Psoas muscle (tissue), 8 donors: Measurements from ENCODE around the gene PIK3AP1. TPM values are rescaled to one million over a fixed set of nuclear protein-coding genes. Genes with fewer than 3 reads are reported as not detected.

ENCODE experiments used
- ATAC-seq, 4 donors: fragments of 200-7000 bp; cut with Tn5 transposase; one replicate each; pipeline ENCODE4 v1.9.1; 2020; ENCODE audit warnings: moderate library complexity in 3 of 4, mild to moderate bottlenecking in 2 of 4
- DNase-seq, 2 donors: peaks; one replicate each; pipeline ENCODE4 v3.0.0-alpha.2; 2020
- H3K27ac ChIP-seq: fragments of 200-600 bp; one replicate; pipeline ENCODE4 v1.8.0; 2022
- H3K27me3 ChIP-seq, 3 donors: fragments of 200-600 bp in 1 of 3; one replicate each; pipeline versions ENCODE4 v1.6.1 to v1.8.0; 2013 to 2022; ENCODE audit warnings: low read length in 2 of 3, mild to moderate bottlenecking in 2 of 3, moderate library complexity in 1 of 3; ENCODE audit not compliant: insufficient read depth in 3 of 3
- H3K36me3 ChIP-seq, 2 donors: fragments of 200-600 bp in 1 of 2; one replicate each; pipeline versions ENCODE4 v1.6.1 to v1.8.0; 2013 to 2022; ENCODE audit warnings: low read depth in 1 of 2, mild to moderate bottlenecking in 1 of 2, moderate library complexity in 1 of 2; ENCODE audit not compliant: insufficient read depth in 1 of 2
- H3K4me1 ChIP-seq: fragments of 200-600 bp; one replicate; pipeline ENCODE4 v1.8.0; 2022
- H3K4me3 ChIP-seq: fragments of 200-600 bp; one replicate; pipeline ENCODE4 v1.8.0; 2022; ENCODE audit warnings: mild to moderate bottlenecking
- H3K9me3 ChIP-seq: fragments of 200-600 bp; one replicate; pipeline ENCODE4 v1.8.0; 2022
- CTCF ChIP-seq: fragments of 200-600 bp; IDR thresholded peaks from one replicate; pipeline ENCODE4 v1.8.0; 2022; ENCODE audit warnings: antibody characterized with exemption
- WGBS, 3 donors: extraction: QIAGEN DNeasy Blood & Tissue Kit; methylation state at CpG; one replicate each; pipeline versions ENCODE4 v1.1.6 to v1.1.7; 2013; 5-methylcytosine and 5-hydroxymethylcytosine counted together
- intact Hi-C, 2 donors: fragments of 100-400 bp; cut with DNase I; formaldehyde crosslinking; loops; one replicate each; pipeline versions ENCODE4 v1.11.0 to v1.14.2; 2022
- long read RNA-seq, 2 donors: library from polyadenylated mRNA; unstranded; transcript quantifications; one replicate each; pipeline ENCODE4 v2.0.0, GENCODE V29; 2021
- polyA plus RNA-seq, 3 donors: library from polyadenylated mRNA; stranded (reverse); fragments of 200-250 nt; gene quantifications; one replicate each; pipeline ENCODE4 v1.2.3, GENCODE V29; 2013
- total RNA-seq, 4 donors: library from RNA; stranded (reverse); fragmentation: NEBNext Ultra II Directional in 2 of 4; extraction: Animal tissue kit (Norgen Biotek cat#: 25700) in 2 of 4; gene quantifications; one replicate each; pipeline versions ENCODE4 v1.2.1 to v1.2.4, GENCODE V29; 2021 to 2023
- donor health status: healthy with polysubstance abuse.
- donor health status: DM: no; HTN: no; CAD: no; lungs with moderate emphysema.
- donor health status: Bipolar disorder and iron deficiency.
- donor health status: healthy.
- donor health status: DM: yes; HTN: yes; CAD: no.
- donor health status: DM: no; HTN: no; CAD: no.
- donor health status: DM: no; HTN: no; CAD: no.
- donor health status: DM: yes; HTN: yes; CAD: no.

The PIK3AP1 gene
- total RNA-seq (1 to 10 TPM; 1.4 to 3.5 (median 2.6) TPM), polyA plus RNA-seq (1 to 10 TPM in 1 of 3 donors, under 1 TPM in 2; 0.17 to 8.6 (median 0.43) TPM)
- long read RNA-seq, donor 1, full-length matches to known transcripts: 1 of 1 reads
- long read RNA-seq, donor 1, partial matches to known transcripts: 0 of 1 reads
- long read RNA-seq, donor 1, other reads (novel, unspliced or antisense): 0 of 1 reads
- long read RNA-seq, donor 2, partial matches to known transcripts: 1 of 2 reads
- long read RNA-seq, donor 2, other reads (novel, unspliced or antisense): 1 of 2 reads

GRCh38 chr10:96720422-96721206 is at the start of gene PIK3AP1:
TSS of gene PIK3AP1 (minus strand) at chr10:96720514. CDS start at chr10:96720394, 120 bp downstream.
- DNase-seq (peak; percentile 54 to 70), ATAC-seq (peak; percentile 68 to 80 (median 78))
- H3K9me3 ChIP-seq: no peaks in the 10 kb centered on the region
- WGBS, 3 donors: 2 to 4% (median 3%) methylated on average over 17 to 52 of the region's 52 CpGs
- no peak for TF ChIP-seq CTCF
- intact Hi-C loops: no loop called here
- H3K4me1 ChIP-seq: peaks cover 6% of the 10 kb centered on the region
- no peaks in the 10 kb centered on the region for H3K36me3 ChIP-seq
- no peak within 1 kb of the TSS for H3K27ac ChIP-seq
- no peaks in the 10 kb centered on the region for H3K27me3 ChIP-seq
- peak within 1 kb of the TSS; percentile 75 for H3K4me3 ChIP-seq

- intact Hi-C loops: loop anchor here (5.0 to 10.0 kb wide), 3 partner anchors 64 to 259 kb away; partner anchors contain the start of gene LCOR (in 1 of the 2)
- Histone ChIP-seq H3K27ac (no peak overlapping the region), H3K27me3 (no peaks in the 10 kb centered on the region), H3K9me3 (peaks cover 6% of the 10 kb centered on the region), H3K4me3 (no peak overlapping the region), H3K4me1 (no peaks in the 10 kb centered on the region), H3K36me3 (no peaks in the 10 kb centered on the region)
- TF ChIP-seq CTCF: no peak
- WGBS, 3 donors: 86 to 89% (median 88%) methylated on average over 11 of the region's 11 CpGs
- no peak for ATAC-seq
- DNase-seq: no peak
Measured at GRCh38 chr10:96768136-96768535, 47.8 kb upstream of the PIK3AP1 start.

- H3K36me3 ChIP-seq: no peaks in the 10 kb centered on the region
- peaks cover 4% of the 10 kb centered on the region for H3K9me3 ChIP-seq
- H3K27ac ChIP-seq: no peak overlapping the region
- no peak for ATAC-seq
- DNase-seq: no peak
- intact Hi-C loops: loop anchor here (5.0 to 10.0 kb wide), 3 partner anchors 65 to 260 kb away; partner anchors contain the start of gene LCOR (in 1 of the 2)
- H3K4me1 ChIP-seq: no peaks in the 10 kb centered on the region
- no peaks in the 10 kb centered on the region for H3K27me3 ChIP-seq
- 78 to 88% (median 86%) methylated on average over 2 of the region's 2 CpGs for WGBS, 3 donors
- H3K4me3 ChIP-seq: no peak overlapping the region
- TF ChIP-seq CTCF: no peak
Measured at GRCh38 chr10:96767611-96768010, 47.3 kb upstream of the PIK3AP1 start.

- Histone ChIP-seq H3K9me3 (no peaks in the 10 kb centered on the region), H3K4me1 (no peaks in the 10 kb centered on the region), H3K36me3 (no peaks in the 10 kb centered on the region), H3K27ac (no peak overlapping the region), H3K27me3 (no peaks in the 10 kb centered on the region), H3K4me3 (no peak overlapping the region)
- intact Hi-C loops: loop anchor here (5.0 to 10.0 kb wide), 3 partner anchors 67 to 262 kb away; partner anchors contain the start of gene LCOR (in 1 of the 2)
- TF ChIP-seq CTCF: peak; percentile 66
- 58 to 65% (median 62%) methylated on average over 9 of the region's 9 CpGs for WGBS, 3 donors
- DNase-seq (peak; percentile 54 to 77), ATAC-seq (peak; percentile 52 to 85 (median 76))
Measured at GRCh38 chr10:96765406-96766240, 45.3 kb upstream of the PIK3AP1 start.
